Skin epidermis (tissue), 12 donors: ENCODE measurements around the gene BRCA1.
A peak's percentile ranks its signal among the peaks of the same experiment; 100 is the strongest.
"Not testable (repeated sequence)": the region's sequence is repeated elsewhere in the genome, so short reads cannot be mapped to it uniquely, and the experiment has no call there.

Source experiments
- H3K27ac ChIP-seq, 21 experiments: fragments of 200-600 bp; sonication (generic) in 11 of 21; one replicate each; pipeline ENCODE4 v1.5.0; 2020; ENCODE audit warnings: mild to moderate bottlenecking in 3 of 21, inconsistent platforms in 2 of 21, moderate library complexity in 2 of 21
- H3K4me3 ChIP-seq, 7 experiments: fragments of 200-600 bp; sonication (generic) in 2 of 7; one replicate each; pipeline ENCODE4 v1.5.0; 2020; ENCODE audit warnings: inconsistent platforms in 2 of 7, mild to moderate bottlenecking in 2 of 7, moderate library complexity in 1 of 7

The BRCA1 gene

GRCh38 chr17:43135454-43135819 lies 10.3 kb upstream of the BRCA1 start:
- Histone ChIP-seq H3K4me3 (no peak overlapping the region), H3K27ac (no peak overlapping the region)

GRCh38 chr17:43134774-43135453 lies 9.8 kb upstream of the BRCA1 start:
- H3K4me3 ChIP-seq = no peak overlapping the region
- no peak overlapping the region for H3K27ac ChIP-seq

GRCh38 chr17:43133439-43133838 lies 8.3 kb upstream of the BRCA1 start:
- H3K27ac ChIP-seq, H3K4me3 ChIP-seq: not testable (repeated sequence)

- Histone ChIP-seq H3K27ac (no peak overlapping the region), H3K4me3 (no peak overlapping the region)
Observed at GRCh38 chr17:43132117-43132516, 7.0 kb upstream of the BRCA1 start.

GRCh38 chr17:43129671-43130010 lies 4.5 kb upstream of the BRCA1 start:
- peak overlapping the region in 19 of 21 experiments; percentile 36 to 82 (median 73) for H3K27ac ChIP-seq
- H3K4me3 ChIP-seq = peak overlapping the region in 2 of 7 experiments; percentile 17 to 25

GRCh38 chr17:43127333-43127876 lies 2.2 kb upstream of the BRCA1 start:
- Histone ChIP-seq H3K4me3 (peak overlapping the region in 1 of 7 experiments; percentile 66), H3K27ac (peak overlapping the region in 1 of 21 experiments; percentile 84)

- H3K4me3 ChIP-seq = peak overlapping the region in 5 of 7 experiments; percentile 44 to 68 (median 64)
Observed at GRCh38 chr17:43126911-43127290, 1.7 kb upstream of the BRCA1 start.

GRCh38 chr17:43125967-43126910 lies 1.1 kb upstream of the BRCA1 start:
- H3K27ac ChIP-seq = peak overlapping the region in 20 of 21 experiments; percentile 5 to 91 (median 78)
- H3K4me3 ChIP-seq = peak overlapping the region; percentile 44 to 68 (median 54)

More at GRCh38 chr17:43126911-43127290, 1.7 kb upstream of the BRCA1 start:
- H3K27ac ChIP-seq = peak overlapping the region in 6 of 21 experiments; percentile 1 to 91 (median 80)

GRCh38 chr17:43118679-43119615 lies 6.2 kb downstream of the BRCA1 start:
- no peak overlapping the region for H3K27ac ChIP-seq
- H3K4me3 ChIP-seq = no peak overlapping the region

- no peak overlapping the region for H3K27ac ChIP-seq
Observed at GRCh38 chr17:43114151-43114552, 11.0 kb downstream of the BRCA1 start.

GRCh38 chr17:43106552-43106951 lies 18.6 kb downstream of the BRCA1 start:
- Histone ChIP-seq H3K4me3 (no peak overlapping the region), H3K27ac (no peak overlapping the region)

More at GRCh38 chr17:43114151-43114552, 11.0 kb downstream of the BRCA1 start:
- no peak overlapping the region for H3K4me3 ChIP-seq

- no peak overlapping the region for H3K27ac ChIP-seq
- no peak overlapping the region for H3K4me3 ChIP-seq
Observed at GRCh38 chr17:43105146-43105545, 20.0 kb downstream of the BRCA1 start.

- H3K27ac ChIP-seq = no peak overlapping the region
- no peak overlapping the region for H3K4me3 ChIP-seq
Observed at GRCh38 chr17:43104665-43105064, 20.5 kb downstream of the BRCA1 start.

GRCh38 chr17:43095364-43095763 lies 29.8 kb downstream of the BRCA1 start:
- H3K4me3 ChIP-seq, H3K27ac ChIP-seq: not testable (repeated sequence)

GRCh38 chr17:43094129-43094835 lies 30.9 kb downstream of the BRCA1 start:
- H3K4me3 ChIP-seq = no peak overlapping the region
- peak overlapping the region in 3 of 21 experiments; percentile 6 to 66 (median 38) for H3K27ac ChIP-seq

- Histone ChIP-seq H3K4me3 (no peak overlapping the region), H3K27ac (no peak overlapping the region)
Observed at GRCh38 chr17:43092901-43093300, 32.3 kb downstream of the BRCA1 start.

GRCh38 chr17:43090022-43090421 lies 35.1 kb downstream of the BRCA1 start:
- Histone ChIP-seq H3K4me3 (no peak overlapping the region), H3K27ac (no peak overlapping the region)

- Histone ChIP-seq H3K27ac (no peak overlapping the region), H3K4me3 (no peak overlapping the region)
Observed at GRCh38 chr17:43085474-43085873, 39.7 kb downstream of the BRCA1 start.
